GM10266 (cell line): ENCODE data around the gene HIF1AN.

Source experiments
- DNase-seq: peaks from one replicate; pipeline ENCODE4 v3.0.0; 2012; ENCODE audit errors: extremely low spot score
- TF ChIP-seq, protein P1 (sequence below): IDR thresholded peaks from 2 replicates; pipeline ENCODE4 v1.5.1; 2012; ENCODE audit warnings: mild to moderate bottlenecking, low read depth; ENCODE audit not compliant: control insufficient read depth, insufficient read depth; ENCODE audit errors: missing control alignments

The HIF1AN gene

DNA sequence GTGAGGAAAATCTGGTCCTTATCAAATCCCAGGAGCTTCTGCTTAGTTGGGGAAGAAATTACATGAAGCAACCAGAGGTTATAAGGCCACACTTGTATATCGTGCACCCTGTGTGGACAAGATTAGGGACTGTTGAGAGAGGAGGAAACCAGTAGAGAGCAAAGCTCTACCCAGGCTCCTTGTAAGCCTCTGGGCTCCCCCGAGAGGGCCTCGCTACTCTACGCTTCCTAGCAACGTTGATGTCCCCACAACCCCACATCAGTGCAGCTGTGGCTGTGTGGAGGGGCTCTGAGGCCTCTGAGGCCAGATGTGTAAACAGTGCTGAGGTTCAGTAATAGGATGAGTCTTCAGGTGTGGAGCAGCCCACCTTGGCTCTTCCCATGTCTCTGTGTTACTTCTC, 16.0 kb downstream of the HIF1AN start:
- DNase-seq, result no peak
- TF ChIP-seq, protein P1, sequence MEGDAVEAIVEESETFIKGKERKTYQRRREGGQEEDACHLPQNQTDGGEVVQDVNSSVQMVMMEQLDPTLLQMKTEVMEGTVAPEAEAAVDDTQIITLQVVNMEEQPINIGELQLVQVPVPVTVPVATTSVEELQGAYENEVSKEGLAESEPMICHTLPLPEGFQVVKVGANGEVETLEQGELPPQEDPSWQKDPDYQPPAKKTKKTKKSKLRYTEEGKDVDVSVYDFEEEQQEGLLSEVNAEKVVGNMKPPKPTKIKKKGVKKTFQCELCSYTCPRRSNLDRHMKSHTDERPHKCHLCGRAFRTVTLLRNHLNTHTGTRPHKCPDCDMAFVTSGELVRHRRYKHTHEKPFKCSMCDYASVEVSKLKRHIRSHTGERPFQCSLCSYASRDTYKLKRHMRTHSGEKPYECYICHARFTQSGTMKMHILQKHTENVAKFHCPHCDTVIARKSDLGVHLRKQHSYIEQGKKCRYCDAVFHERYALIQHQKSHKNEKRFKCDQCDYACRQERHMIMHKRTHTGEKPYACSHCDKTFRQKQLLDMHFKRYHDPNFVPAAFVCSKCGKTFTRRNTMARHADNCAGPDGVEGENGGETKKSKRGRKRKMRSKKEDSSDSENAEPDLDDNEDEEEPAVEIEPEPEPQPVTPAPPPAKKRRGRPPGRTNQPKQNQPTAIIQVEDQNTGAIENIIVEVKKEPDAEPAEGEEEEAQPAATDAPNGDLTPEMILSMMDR, result no peak

DNA sequence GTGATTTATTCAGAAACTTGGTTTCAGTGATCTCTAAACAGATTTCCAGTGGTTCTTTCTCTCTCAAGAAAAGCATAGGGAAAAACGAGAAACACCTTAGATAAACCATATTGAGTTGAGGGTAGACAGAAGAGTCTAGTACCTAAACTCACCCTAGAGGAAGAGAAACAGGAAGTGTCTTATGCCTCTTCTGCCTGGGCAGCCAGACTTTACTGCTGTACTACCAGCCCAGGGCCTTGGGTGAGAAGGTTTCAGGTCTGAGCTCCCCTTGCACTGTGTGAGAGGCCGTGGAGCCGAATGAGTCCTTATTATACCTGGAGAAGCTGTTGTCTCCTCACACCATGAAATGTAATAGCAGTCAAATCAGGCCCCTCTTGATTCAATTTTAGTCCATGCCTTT, 18.2 kb downstream of the HIF1AN start:
- DNase-seq, result no peak
- TF ChIP-seq, protein P1, result no peak

DNA sequence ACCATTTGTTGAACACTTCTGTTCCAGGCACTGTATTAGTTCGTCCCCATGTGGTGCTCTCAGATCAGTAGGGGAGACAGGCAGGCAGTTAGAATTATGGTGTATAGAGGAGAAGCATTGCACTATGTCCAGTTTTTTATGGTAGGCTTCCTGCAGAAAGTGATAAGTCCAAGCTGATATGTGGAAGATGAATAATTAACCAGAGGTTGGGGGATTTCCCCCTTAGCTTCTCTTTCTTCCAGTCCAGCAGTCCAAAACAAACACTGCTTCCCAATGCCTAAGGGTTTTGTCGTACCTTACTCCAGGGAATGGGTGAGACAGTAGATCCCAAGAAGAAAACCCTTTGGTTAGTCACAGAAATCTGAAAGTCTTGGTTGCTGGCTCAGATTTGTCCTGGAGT, 19.2 kb downstream of the HIF1AN start:
- TF ChIP-seq, protein P1, result no peak
- no peak for DNase-seq

DNA sequence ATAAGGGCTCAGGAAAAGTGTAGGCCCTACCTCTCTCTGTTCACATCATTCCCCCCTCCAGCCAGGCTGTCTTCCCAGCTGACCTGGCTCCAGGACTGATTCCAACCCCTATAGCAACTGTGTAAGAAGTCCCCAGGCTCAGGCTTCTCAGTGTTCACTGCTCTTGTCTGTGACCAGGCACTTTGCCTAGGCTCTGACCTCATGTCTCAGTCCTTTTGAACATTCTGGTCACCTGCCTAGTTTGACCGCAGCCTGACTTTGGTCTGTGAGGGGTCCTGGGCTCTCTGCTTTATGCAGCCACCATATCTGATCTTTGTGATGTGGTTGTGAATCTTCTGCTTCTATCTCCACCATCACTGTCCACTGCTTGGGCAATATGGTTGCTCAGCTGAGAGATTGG, 24.5 kb downstream of the HIF1AN start:
- TF ChIP-seq, protein P1, result no peak
- DNase-seq, result no peak

DNA sequence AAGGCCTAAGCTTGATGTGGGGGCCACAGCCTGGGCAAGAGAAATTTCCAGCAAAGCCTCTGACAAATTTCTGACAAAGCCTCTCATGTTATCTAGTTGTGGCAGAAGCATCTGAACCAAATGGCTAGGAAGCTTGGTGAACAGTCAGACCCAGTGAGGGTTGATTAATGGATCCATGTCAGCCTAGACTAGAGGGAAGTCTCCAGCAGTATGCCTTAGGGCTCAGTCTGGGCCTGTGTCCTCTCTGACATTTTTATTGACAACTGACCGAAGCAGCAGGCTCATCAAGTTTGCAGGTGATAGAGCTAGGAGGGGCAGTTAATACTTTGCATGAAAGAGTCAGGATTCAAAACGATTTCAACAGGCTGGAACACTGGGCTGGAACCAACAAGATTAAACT, 25.3 kb downstream of the HIF1AN start:
- TF ChIP-seq, protein P1, result no peak
- no peak for DNase-seq

DNA sequence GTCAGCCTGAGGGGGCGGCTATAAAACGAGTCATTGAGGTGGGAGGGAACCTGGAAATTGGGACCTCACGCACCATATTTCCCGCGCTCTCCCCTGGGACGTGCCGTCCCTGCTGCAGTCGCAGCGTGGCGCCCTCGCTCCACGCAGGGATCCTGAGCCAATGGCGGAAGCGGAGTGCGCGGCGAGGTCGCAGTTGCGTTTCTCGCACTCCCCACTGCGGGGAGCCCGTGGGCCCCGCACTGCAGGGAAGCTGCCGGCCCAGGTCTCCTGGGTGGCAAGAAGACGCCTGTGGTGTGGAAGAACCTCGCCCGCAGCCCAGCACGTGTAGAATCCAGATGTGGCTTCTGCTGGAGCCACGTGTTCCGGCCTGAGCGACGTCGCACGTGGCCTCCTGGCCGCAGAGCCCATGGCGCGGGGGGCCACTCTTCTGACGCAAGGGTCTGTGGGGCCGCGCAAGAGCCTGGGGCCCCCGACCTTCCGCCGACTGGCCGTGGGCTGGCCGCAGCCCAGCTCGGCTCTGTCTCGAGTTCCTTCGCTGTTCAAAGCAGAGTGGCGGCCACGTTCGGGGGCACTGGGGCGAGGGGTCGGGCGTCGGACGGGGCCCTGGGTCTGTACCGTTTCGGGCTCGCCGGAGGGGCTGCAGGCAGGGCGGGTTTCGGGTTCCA, 26.4 kb downstream of the HIF1AN start:
- TF ChIP-seq, protein P1, result peak; percentile 83
- peak; percentile 86 for DNase-seq

DNA sequence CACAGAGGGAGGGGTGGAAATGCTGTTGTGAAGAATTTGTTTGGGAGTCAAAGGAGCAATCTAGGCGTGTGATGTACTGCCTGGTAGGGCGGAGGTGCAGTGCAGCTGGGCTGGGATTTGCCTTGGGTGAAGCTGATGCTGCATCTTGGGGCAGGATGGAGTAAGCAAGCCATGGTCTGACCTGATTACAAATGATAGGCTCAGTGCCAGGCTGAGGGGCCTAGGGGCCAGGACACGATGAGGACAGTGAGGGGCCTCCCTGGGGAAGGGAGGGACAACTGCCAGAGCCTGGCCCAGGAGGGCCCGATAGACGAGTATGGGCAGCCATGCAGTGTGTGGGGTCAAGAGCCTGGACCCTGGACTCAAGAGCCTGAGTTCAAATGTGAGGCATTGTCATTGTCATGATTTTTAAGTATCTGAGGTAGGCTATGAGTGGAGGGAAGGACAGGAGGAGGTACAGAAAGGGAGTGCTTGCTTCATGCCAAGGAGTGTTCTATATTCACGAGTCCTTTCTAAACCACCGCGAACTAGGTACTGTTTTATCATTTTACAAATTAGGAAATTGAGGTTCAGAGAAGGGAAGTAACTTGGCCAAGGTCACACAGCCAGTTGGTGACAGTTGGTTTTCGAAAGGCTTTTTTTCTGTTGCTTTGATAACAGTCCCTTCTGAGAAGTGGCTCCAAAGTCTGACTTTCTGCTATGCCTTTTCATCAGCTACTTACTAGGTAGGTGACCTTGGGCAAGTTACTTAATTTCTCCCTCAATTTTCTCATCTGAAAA, 29.7 kb downstream of the HIF1AN start:
- TF ChIP-seq, protein P1, result no peak
- no peak for DNase-seq
